ENCODE data around the gene ELMO1.

Gene ELMO1

GRCh38 chr7:37448636-37449361 lies at the start of gene ELMO1:
Gene ELMO1, minus strand, starts transcription at chr7:37448864. Its CDS starts 106,174 bp downstream, at chr7:37342690.
- peak; percentile 58 for DNase-seq (ENCODE audit: low read depth)

- DNase-seq (ENCODE audit: low read depth), result no peak
Observed at GRCh38 chr7:37497576-37497975, 48.9 kb upstream of the ELMO1 start.

GRCh38 chr7:37495574-37496184 lies 47.0 kb upstream of the ELMO1 start:
- DNase-seq (ENCODE audit: low read depth), result no peak

- no peak for DNase-seq (ENCODE audit: low read depth)
Observed at GRCh38 chr7:37494926-37495325, 46.3 kb upstream of the ELMO1 start.

- DNase-seq (ENCODE audit: low read depth), result no peak
Observed at GRCh38 chr7:37493810-37494209, 45.1 kb upstream of the ELMO1 start.

GRCh38 chr7:37493123-37493522 lies 44.5 kb upstream of the ELMO1 start:
- DNase-seq (ENCODE audit: low read depth), result no peak

GRCh38 chr7:37491919-37492694 lies 43.4 kb upstream of the ELMO1 start:
- DNase-seq (ENCODE audit: low read depth), result no peak

GRCh38 chr7:37489703-37490102 lies 41.0 kb upstream of the ELMO1 start:
- DNase-seq (ENCODE audit: low read depth), result no peak

- no peak for DNase-seq (ENCODE audit: low read depth)
Observed at GRCh38 chr7:37488163-37488764, 39.6 kb upstream of the ELMO1 start.

GRCh38 chr7:37484426-37485073 lies 35.9 kb upstream of the ELMO1 start:
- no peak for DNase-seq (ENCODE audit: low read depth)

- DNase-seq (ENCODE audit: low read depth), result no peak
Observed at GRCh38 chr7:37483627-37484026, 35.0 kb upstream of the ELMO1 start.

- no peak for DNase-seq (ENCODE audit: low read depth)
Observed at GRCh38 chr7:37482953-37483352, 34.3 kb upstream of the ELMO1 start.

GRCh38 chr7:37482505-37482904 lies 33.8 kb upstream of the ELMO1 start:
- DNase-seq (ENCODE audit: low read depth), result no peak

- no peak for DNase-seq (ENCODE audit: low read depth)
Observed at GRCh38 chr7:37481722-37482288, 33.1 kb upstream of the ELMO1 start.

GRCh38 chr7:37481154-37481553 lies 32.5 kb upstream of the ELMO1 start:
- DNase-seq (ENCODE audit: low read depth), result no peak

GRCh38 chr7:37480041-37481031 lies 31.7 kb upstream of the ELMO1 start:
- no peak for DNase-seq (ENCODE audit: low read depth)

- DNase-seq (ENCODE audit: low read depth), result no peak
Observed at GRCh38 chr7:37476881-37477450, 28.3 kb upstream of the ELMO1 start.

- DNase-seq (ENCODE audit: low read depth), result no peak
Observed at GRCh38 chr7:37476428-37476827, 27.8 kb upstream of the ELMO1 start.

- no peak for DNase-seq (ENCODE audit: low read depth)
Observed at GRCh38 chr7:37475646-37476045, 27.0 kb upstream of the ELMO1 start.

GRCh38 chr7:37471619-37472018 lies 23.0 kb upstream of the ELMO1 start:
- no peak for DNase-seq (ENCODE audit: low read depth)

Measured in stimulated activated CD8-positive, alpha-beta memory T cell treated with anti-CD3 and anti-CD28 coated beads, Interleukin-4, amount 100 ng/mL, for 24 hours (primary cell).